NCI-H2196 treated with DMSO at 0.1 percent for 48 hours (cell line): Measurements from ENCODE around the gene KRTAP5-2.
A peak's percentile ranks its signal among the peaks of the same experiment; 100 is the strongest.

Experiments used
- DNase-seq: peaks from one replicate; lab custom pipeline; 2025; ENCODE audit not compliant: unreplicated experiment; lab: John Stamatoyannopoulos, UW

KRTAP5-2 gene

GRCh38 chr11:1557051-1557884, 40.8 kb downstream of the KRTAP5-2 start:
- no peak for DNase-seq

- no peak for DNase-seq
Observed at GRCh38 chr11:1556278-1556902, 41.7 kb downstream of the KRTAP5-2 start.

GRCh38 chr11:1555713-1556153, 42.4 kb downstream of the KRTAP5-2 start:
- no peak for DNase-seq

DNA sequence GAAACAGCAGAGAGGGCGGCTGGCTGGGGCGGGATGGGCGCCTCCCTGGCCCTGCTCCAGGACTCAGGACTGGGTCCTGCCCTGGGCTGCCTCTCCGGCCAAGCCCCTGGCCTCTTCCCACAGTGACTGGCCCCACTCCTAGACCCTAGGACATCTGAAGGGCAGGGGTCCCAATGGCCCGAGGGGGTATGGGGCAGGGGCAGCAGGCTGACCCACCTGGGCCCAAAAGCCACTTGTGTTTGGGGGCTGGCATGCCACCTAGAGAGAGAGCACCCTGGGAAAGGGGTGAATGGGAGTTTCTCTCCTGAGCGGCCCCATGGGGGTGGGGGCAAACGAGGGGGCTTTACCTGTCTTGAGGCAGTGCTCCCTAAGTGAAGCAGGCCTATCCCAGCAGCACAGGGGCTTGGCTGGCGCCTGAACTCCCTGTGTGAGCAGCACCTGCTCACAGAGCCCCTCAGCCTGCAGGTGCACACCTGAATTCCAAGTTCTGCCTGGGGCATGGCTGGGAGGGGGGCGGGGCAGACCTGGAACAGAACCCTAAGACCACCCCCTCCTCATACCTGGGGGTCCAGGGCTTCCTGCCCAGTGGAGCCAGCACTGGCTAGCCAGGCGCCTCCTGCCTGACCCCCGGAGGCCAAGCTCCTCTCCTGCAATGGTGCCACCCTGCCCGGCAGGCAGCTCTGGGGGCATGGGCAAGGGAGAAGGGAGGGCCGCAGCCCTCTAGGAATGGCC, 42.9 kb downstream of the KRTAP5-2 start:
- no peak for DNase-seq

- peak; percentile 62 for DNase-seq
Observed at GRCh38 chr11:1553808-1554594, 44.1 kb downstream of the KRTAP5-2 start.

GRCh38 chr11:1549338-1550330, 48.5 kb downstream of the KRTAP5-2 start:
- no peak for DNase-seq

DNA sequence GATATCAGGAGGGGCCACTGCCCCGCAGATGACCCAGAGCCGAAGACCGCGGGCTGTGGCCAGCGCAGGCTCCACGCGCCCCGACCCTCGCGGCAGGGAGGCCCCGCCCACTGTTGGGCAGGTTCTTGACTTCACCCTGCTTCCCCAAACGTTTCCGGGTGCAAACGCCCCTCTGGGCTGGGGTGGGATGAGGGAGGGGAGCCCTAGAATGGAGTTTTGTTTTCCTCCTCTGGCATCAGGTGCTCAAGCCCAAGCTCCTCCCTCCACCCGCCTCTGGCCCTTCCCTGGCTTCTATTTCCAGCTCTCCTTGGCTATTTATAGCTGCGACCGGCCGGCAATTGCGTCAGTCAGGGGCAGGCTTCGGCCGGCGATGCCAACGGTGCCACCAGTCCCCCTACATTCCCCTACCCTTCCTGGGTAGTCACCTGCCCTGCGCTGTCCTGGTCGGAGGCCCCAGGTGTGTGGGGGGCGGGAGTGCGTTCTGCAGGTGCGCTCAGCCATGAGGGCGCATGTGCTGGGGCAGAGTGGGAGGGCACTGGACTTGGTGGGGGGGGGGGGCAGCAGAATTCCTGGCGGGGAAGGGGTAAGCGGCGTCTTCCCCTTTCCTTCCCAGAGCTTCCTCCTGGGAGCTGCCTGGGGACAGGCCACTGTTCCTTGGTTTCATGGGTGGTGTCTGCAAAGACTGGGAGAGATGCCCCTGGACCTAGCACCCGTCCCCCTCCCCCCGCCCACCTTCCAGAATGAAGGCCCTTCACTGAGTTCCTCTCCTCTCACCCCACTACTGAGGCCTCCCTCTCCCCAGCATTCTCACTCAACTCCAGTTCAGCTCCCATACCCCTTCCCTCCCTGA, 49.6 kb downstream of the KRTAP5-2 start:
- peak; percentile 71 for DNase-seq

- DNase-seq = no peak
Observed at GRCh38 chr11:1547467-1548098, 50.5 kb downstream of the KRTAP5-2 start.
